WTC11 (cell line): ENCODE measurements around the gene COL19A1. TPM values are rescaled to one million over a fixed set of nuclear protein-coding genes. Genes with fewer than 3 reads are reported as not detected.

ENCODE experiments used
- ATAC-seq: fragments of 200-7000 bp; cut with Tn5 transposase; 2 replicates; pipeline ENCODE4 v1.10.0; 2021; ENCODE audit warnings: mild to moderate bottlenecking, moderate library complexity
- CTCF ChIA-PET: fragments of 300-600 bp; sonication (Branson Sonifier 250); formaldehyde crosslinking; loops from one replicate; lab custom pipeline; 2021; ENCODE audit warnings: antibody characterized with exemption; lab: Charles Lee
- POLR2A ChIA-PET: fragments of 350-600 bp; sonication (Branson Sonifier 250); formaldehyde crosslinking; loops from one replicate; lab custom pipeline; 2021; ENCODE audit warnings: antibody characterized with exemption; lab: Charles Lee
- DNase-seq: peaks from one replicate; pipeline ENCODE4 v3.0.0; 2021; ENCODE audit warnings: low spot score
- H3K27ac Mint-ChIP-seq: 2 replicates; pipeline ENCODE4 v1.8.0; 2021; ENCODE audit warnings: mixed read lengths
- H3K27me3 Mint-ChIP-seq: 2 replicates; pipeline ENCODE4 v1.8.0; 2021; ENCODE audit warnings: low read depth, mild to moderate bottlenecking, moderate library complexity, mixed read lengths
- H3K36me3 Mint-ChIP-seq: 2 replicates; pipeline ENCODE4 v1.8.0; 2021; ENCODE audit warnings: mixed read lengths
- H3K4me1 Mint-ChIP-seq: 2 replicates; pipeline ENCODE4 v1.8.0; 2022; ENCODE audit warnings: mixed read lengths
- H3K4me3 Mint-ChIP-seq: 2 replicates; pipeline ENCODE4 v1.8.0; 2021; ENCODE audit warnings: mild to moderate bottlenecking, moderate library complexity, mixed read lengths
- H3K9me3 Mint-ChIP-seq: 2 replicates; pipeline ENCODE4 v1.8.0; 2021; ENCODE audit warnings: mixed read lengths
- AR ChIP-seq: fragments of 250-450 bp; sonication (Bioruptor Pico); IDR thresholded peaks from 2 replicates; pipeline ENCODE4 v1.9.0; 2021; ENCODE audit warnings: mild to moderate bottlenecking
- ATF1 ChIP-seq: sonication (generic); formaldehyde crosslinking; IDR thresholded peaks from 2 replicates; pipeline ENCODE4 v1.8.1; 2023; ENCODE audit warnings: mild to moderate bottlenecking, moderate library complexity, missing genetic modification reagents
- CREB1 ChIP-seq: sonication (generic); formaldehyde crosslinking; IDR thresholded peaks from 2 replicates; pipeline ENCODE4 v1.8.0; 2023; ENCODE audit warnings: mild to moderate bottlenecking, missing genetic modification reagents
- CREM ChIP-seq: sonication (generic); formaldehyde crosslinking; IDR thresholded peaks from 2 replicates; pipeline ENCODE4 v1.8.1; 2022; ENCODE audit warnings: mild to moderate bottlenecking, missing genetic modification reagents, moderate library complexity
- ETV6 ChIP-seq: sonication (generic); formaldehyde crosslinking; IDR thresholded peaks from 2 replicates; pipeline ENCODE4 v1.8.1; 2022; ENCODE audit warnings: mild to moderate bottlenecking, missing genetic modification reagents
- FOXP1 ChIP-seq: sonication (generic); formaldehyde crosslinking; IDR thresholded peaks from 2 replicates; pipeline ENCODE4 v1.8.0; 2022; ENCODE audit warnings: missing genetic modification reagents, mild to moderate bottlenecking, moderate library complexity, borderline replicate concordance
- GRHL2 ChIP-seq: fragments of 250-450 bp; sonication (Bioruptor Pico); IDR thresholded peaks from 2 replicates; pipeline ENCODE4 v1.8.0; 2022; ENCODE audit warnings: mild to moderate bottlenecking, moderate library complexity; ENCODE audit not compliant: insufficient replicate concordance, severe bottlenecking
- HMGA2 ChIP-seq: fragments of 250-450 bp; sonication (Bioruptor Pico); IDR thresholded peaks from 2 replicates; pipeline ENCODE4 v1.4.0; 2021; ENCODE audit warnings: mild to moderate bottlenecking, moderate library complexity
- IRF1 ChIP-seq: sonication (generic); formaldehyde crosslinking; IDR thresholded peaks from 2 replicates; pipeline ENCODE4 v1.8.0; 2023; ENCODE audit warnings: missing genetic modification reagents
- IRF2 ChIP-seq: sonication (generic); formaldehyde crosslinking; IDR thresholded peaks from 2 replicates; pipeline ENCODE4 v1.8.0; 2022; ENCODE audit warnings: low read depth, missing genetic modification reagents, borderline replicate concordance
- NFYB ChIP-seq: sonication (generic); formaldehyde crosslinking; conservative IDR thresholded peaks from 2 replicates; pipeline ENCODE4 v1.8.0; 2022; ENCODE audit warnings: low read depth, missing genetic modification reagents
- NR1H2 ChIP-seq: sonication (generic); formaldehyde crosslinking; IDR thresholded peaks from 2 replicates; pipeline ENCODE4 v1.9.0; 2021; ENCODE audit warnings: mild to moderate bottlenecking, moderate library complexity, missing genetic modification reagents
- RELA ChIP-seq: sonication (generic); formaldehyde crosslinking; IDR thresholded peaks from 2 replicates; pipeline ENCODE4 v1.8.1; 2022; ENCODE audit warnings: missing genetic modification reagents, mild to moderate bottlenecking, borderline replicate concordance
- RORB ChIP-seq: fragments of 250-450 bp; sonication (Bioruptor Pico); IDR thresholded peaks from 2 replicates; pipeline ENCODE4 v1.9.0; 2021; ENCODE audit warnings: mild to moderate bottlenecking
- SMAD4 ChIP-seq: sonication (generic); formaldehyde crosslinking; IDR thresholded peaks from 2 replicates; pipeline ENCODE4 v1.8.0; 2022; ENCODE audit warnings: mild to moderate bottlenecking, missing genetic modification reagents
- SP1 ChIP-seq: sonication (generic); formaldehyde crosslinking; conservative IDR thresholded peaks from 2 replicates; pipeline ENCODE4 v1.8.1; 2022; ENCODE audit warnings: missing genetic modification reagents
- STAT6 ChIP-seq: sonication (generic); formaldehyde crosslinking; conservative IDR thresholded peaks from 2 replicates; pipeline ENCODE4 v1.8.1; 2023; ENCODE audit warnings: mild to moderate bottlenecking, low read depth, missing genetic modification reagents, moderate library complexity
- TCF7 ChIP-seq: sonication (generic); formaldehyde crosslinking; IDR thresholded peaks from 2 replicates; pipeline ENCODE4 v1.8.0; 2022; ENCODE audit warnings: mild to moderate bottlenecking, low read depth, missing genetic modification reagents, moderate library complexity
- TP53 ChIP-seq: sonication (generic); formaldehyde crosslinking; IDR thresholded peaks from 2 replicates; pipeline ENCODE4 v1.8.1; 2023; ENCODE audit warnings: mild to moderate bottlenecking, missing genetic modification reagents
- ZBTB21 ChIP-seq: sonication (generic); formaldehyde crosslinking; IDR thresholded peaks from 2 replicates; pipeline ENCODE4 v1.8.1; 2023; ENCODE audit warnings: mild to moderate bottlenecking, missing genetic modification reagents, borderline replicate concordance
- ZNF138 ChIP-seq: sonication (generic); formaldehyde crosslinking; conservative IDR thresholded peaks from 2 replicates; pipeline ENCODE4 v1.8.1; 2022; ENCODE audit warnings: mild to moderate bottlenecking, moderate library complexity, missing genetic modification reagents
- ZNF219 ChIP-seq: sonication (generic); formaldehyde crosslinking; IDR thresholded peaks from 2 replicates; pipeline ENCODE4 v1.8.0; 2023; ENCODE audit warnings: missing genetic modification reagents, mild to moderate bottlenecking, borderline replicate concordance
- ZNF416 ChIP-seq: fragments of 250-450 bp; sonication (Bioruptor Pico); IDR thresholded peaks from 2 replicates; pipeline ENCODE4 v1.9.0; 2021; ENCODE audit warnings: mild to moderate bottlenecking, inconsistent platforms
- ZNF423 ChIP-seq: fragments of 250-450 bp; sonication (Bioruptor Pico); IDR thresholded peaks from 2 replicates; pipeline ENCODE4 v2.1.2; 2022; ENCODE audit warnings: mild to moderate bottlenecking, moderate library complexity
- total RNA-seq: library from RNA; stranded (reverse); gene quantifications from 3 replicates; pipeline ENCODE4 v1.2.3, GENCODE V29; 2021
- TF ChIP-seq, protein P1 (sequence below): fragments of 250-450 bp; sonication (Bioruptor Pico); IDR thresholded peaks from 2 replicates; pipeline ENCODE4 v1.9.0; 2021; ENCODE audit warnings: mild to moderate bottlenecking
- TF ChIP-seq, protein P2 (sequence below): sonication (generic); formaldehyde crosslinking; IDR thresholded peaks from 2 replicates; pipeline ENCODE4 v1.8.1; 2023; ENCODE audit warnings: mild to moderate bottlenecking, missing genetic modification reagents
- TF ChIP-seq, protein P3 (sequence below): fragments of 250-450 bp; sonication (Bioruptor Pico); IDR thresholded peaks from 2 replicates; pipeline ENCODE4 v2.1.2; 2022; ENCODE audit warnings: mild to moderate bottlenecking, moderate library complexity

Gene COL19A1
- total RNA-seq, 1 experiment from 2014 or later: not detected

GRCh38 chr6:69887714-69888345 lies 21.5 kb downstream of the COL19A1 start:
- ATAC-seq: no peak
- no peak for TF ChIP-seq SMAD4 (CRISPR knock-in tag)
- no peak for TF ChIP-seq RELA (CRISPR knock-in tag)
- TF ChIP-seq IRF2 (CRISPR knock-in tag): no peak
- TF ChIP-seq, protein P1, sequence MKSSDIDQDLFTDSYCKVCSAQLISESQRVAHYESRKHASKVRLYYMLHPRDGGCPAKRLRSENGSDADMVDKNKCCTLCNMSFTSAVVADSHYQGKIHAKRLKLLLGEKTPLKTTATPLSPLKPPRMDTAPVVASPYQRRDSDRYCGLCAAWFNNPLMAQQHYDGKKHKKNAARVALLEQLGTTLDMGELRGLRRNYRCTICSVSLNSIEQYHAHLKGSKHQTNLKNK: no peak
- TF ChIP-seq FOXP1 (CRISPR knock-in tag): no peak
- TF ChIP-seq TP53 (CRISPR knock-in tag): no peak
- TF ChIP-seq ZBTB21: no peak
- no peak for TF ChIP-seq ZNF219 (CRISPR knock-in tag)
- no peak for TF ChIP-seq GRHL2
- TF ChIP-seq SP1 (CRISPR knock-in tag): no peak
- TF ChIP-seq ZNF138: no peak
- TF ChIP-seq, protein P2, sequence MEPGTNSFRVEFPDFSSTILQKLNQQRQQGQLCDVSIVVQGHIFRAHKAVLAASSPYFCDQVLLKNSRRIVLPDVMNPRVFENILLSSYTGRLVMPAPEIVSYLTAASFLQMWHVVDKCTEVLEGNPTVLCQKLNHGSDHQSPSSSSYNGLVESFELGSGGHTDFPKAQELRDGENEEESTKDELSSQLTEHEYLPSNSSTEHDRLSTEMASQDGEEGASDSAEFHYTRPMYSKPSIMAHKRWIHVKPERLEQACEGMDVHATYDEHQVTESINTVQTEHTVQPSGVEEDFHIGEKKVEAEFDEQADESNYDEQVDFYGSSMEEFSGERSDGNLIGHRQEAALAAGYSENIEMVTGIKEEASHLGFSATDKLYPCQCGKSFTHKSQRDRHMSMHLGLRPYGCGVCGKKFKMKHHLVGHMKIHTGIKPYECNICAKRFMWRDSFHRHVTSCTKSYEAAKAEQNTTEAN (CRISPR knock-in tag): no peak
- TF ChIP-seq ZNF416 (CRISPR knock-in tag): no peak
- TF ChIP-seq AR (CRISPR knock-in tag): no peak
- TF ChIP-seq NR1H2 (CRISPR knock-in tag): no peak
- TF ChIP-seq ZNF423 (CRISPR knock-in tag): no peak
- Mint-ChIP-seq H3K4me1 (no peaks in the 10 kb centered on the region), H3K27ac (no peak overlapping the region), H3K27me3 (no peaks in the 10 kb centered on the region), H3K4me3 (no peak overlapping the region), H3K36me3 (peaks cover 12% of the 10 kb centered on the region), H3K9me3 (peaks cover 32% of the 10 kb centered on the region)
- CTCF ChIA-PET: interaction anchor here (1.5 kb wide), 1 partner anchor 20 kb away, joined by 4 read pairs; no protein-coding TSS in a partner anchor
- POLR2A ChIA-PET: no interaction called here
- DNase-seq: no peak

- H3K4me3 Mint-ChIP-seq: no peak overlapping the region
- ChIA-PET POLR2A (no interaction called here), CTCF (interaction anchor here (1.5 kb wide), 1 partner anchor 21 kb away, joined by 4 read pairs; no protein-coding TSS in a partner anchor)
- no peak for DNase-seq
- H3K9me3 Mint-ChIP-seq: peaks cover 32% of the 10 kb centered on the region
- H3K27ac Mint-ChIP-seq: no peak overlapping the region
- no peak for ATAC-seq
- H3K36me3 Mint-ChIP-seq: peaks cover 12% of the 10 kb centered on the region
- no peak for TF ChIP-seq CREM (CRISPR knock-in tag)
- no peak for TF ChIP-seq ATF1 (CRISPR knock-in tag)
- no peak for TF ChIP-seq CREB1
- no peak for TF ChIP-seq IRF1 (CRISPR knock-in tag)
- TF ChIP-seq, protein P3, sequence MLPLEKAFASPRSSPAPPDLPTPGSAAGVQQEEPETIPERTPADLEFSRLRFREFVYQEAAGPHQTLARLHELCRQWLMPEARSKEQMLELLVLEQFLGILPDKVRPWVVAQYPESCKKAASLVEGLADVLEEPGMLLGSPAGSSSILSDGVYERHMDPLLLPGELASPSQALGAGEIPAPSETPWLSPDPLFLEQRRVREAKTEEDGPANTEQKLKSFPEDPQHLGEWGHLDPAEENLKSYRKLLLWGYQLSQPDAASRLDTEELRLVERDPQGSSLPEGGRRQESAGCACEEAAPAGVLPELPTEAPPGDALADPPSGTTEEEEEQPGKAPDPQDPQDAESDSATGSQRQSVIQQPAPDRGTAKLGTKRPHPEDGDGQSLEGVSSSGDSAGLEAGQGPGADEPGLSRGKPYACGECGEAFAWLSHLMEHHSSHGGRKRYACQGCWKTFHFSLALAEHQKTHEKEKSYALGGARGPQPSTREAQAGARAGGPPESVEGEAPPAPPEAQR (CRISPR knock-in tag): no peak
- no peak for TF ChIP-seq NFYB
- no peak for TF ChIP-seq RORB (CRISPR knock-in tag)
- no peak for TF ChIP-seq IRF2 (CRISPR knock-in tag)
- TF ChIP-seq ETV6 (CRISPR knock-in tag): no peak
- no peak for TF ChIP-seq TCF7
- TF ChIP-seq ZNF423 (CRISPR knock-in tag): no peak
- no peak for TF ChIP-seq HMGA2
- no peak for TF ChIP-seq STAT6 (CRISPR knock-in tag)
- peaks cover 3% of the 10 kb centered on the region; the same call in 1 of the 2 replicates for H3K4me1 Mint-ChIP-seq
- no peaks in the 10 kb centered on the region for H3K27me3 Mint-ChIP-seq
Observed at GRCh38 chr6:69888482-69889233, 22.3 kb downstream of the COL19A1 start.
